ENCODE measurements around the gene WWOX.

GRCh38 chr16:78770353-78771091, 671.1 kb downstream of the WWOX start:
- TF ChIP-seq CTCF (optimal IDR thresholded peaks at IDR 0.05 in 1 of 3, IDR thresholded peaks at IDR 0.05 in 1 of 3, conservative IDR thresholded peaks at IDR 0.05 in 1 of 3; ENCODE audit: extremely low read depth in 1 of 3, insufficient read depth in 2 of 3, low read length in 3 of 3) (peak; percentile 60 to 90 (median 85)), EZH2 (IDR thresholded peaks at IDR 0.05; ENCODE audit: low read length) (no peak)

Data from keratinocyte (primary cell).